GM18870 (cell line): ENCODE measurements around the gene NOXA1.
"Not testable (repeated sequence)": the region's sequence is repeated elsewhere in the genome, so short reads cannot be mapped to it uniquely, and the experiment has no call there.

Experiments
- ATAC-seq: cut with Tn5 transposase; IDR thresholded peaks from one replicate; pipeline ENCODE4 v1.9.1; 2021; ENCODE audit warnings: moderate library complexity; ENCODE audit not compliant: unreplicated experiment

Gene NOXA1

DNA sequence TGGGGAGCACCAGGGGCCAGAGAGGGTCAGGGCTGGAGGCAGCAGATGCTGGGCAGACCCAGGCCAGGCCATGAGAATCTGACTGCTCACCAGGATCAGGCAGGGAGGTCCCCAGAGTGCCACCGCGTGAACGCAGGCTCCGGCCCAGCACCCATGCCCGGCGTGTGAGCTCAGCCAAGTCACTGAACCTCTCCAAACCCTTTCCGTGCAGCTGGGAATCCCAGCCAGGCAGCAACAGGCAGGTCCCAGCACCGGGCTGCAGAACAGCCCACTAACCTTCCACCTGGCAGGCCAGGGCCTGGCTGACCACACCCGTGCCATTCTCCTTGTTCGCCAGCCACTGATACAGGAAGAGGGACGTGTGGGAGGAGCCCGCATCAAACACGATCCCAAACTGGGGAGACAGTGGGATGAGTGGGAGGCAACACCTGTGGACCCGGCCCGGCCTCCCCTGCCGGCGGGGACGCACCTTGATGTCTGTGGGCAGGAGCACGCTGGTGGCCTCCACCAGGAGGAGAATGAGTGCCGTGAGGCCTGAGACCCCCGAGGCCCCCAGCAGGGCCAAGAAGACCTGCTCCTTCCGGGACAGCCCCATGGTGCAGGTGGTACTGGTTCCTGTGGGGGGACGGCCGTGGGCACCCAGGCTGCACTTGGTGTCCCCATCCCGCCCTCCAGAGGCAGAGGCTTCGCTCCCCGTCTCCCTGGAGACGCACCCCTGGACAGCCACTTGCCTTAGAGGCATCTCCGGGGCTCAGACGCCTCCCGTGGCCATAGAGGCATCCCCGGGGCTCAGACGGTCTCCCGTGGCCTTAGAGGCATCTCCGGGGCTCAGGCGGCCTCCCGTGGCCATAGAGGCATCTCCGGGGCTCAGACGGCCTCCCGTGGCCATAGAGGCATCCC is 14.7 kb downstream of the NOXA1 start:
- no peak for ATAC-seq

DNA sequence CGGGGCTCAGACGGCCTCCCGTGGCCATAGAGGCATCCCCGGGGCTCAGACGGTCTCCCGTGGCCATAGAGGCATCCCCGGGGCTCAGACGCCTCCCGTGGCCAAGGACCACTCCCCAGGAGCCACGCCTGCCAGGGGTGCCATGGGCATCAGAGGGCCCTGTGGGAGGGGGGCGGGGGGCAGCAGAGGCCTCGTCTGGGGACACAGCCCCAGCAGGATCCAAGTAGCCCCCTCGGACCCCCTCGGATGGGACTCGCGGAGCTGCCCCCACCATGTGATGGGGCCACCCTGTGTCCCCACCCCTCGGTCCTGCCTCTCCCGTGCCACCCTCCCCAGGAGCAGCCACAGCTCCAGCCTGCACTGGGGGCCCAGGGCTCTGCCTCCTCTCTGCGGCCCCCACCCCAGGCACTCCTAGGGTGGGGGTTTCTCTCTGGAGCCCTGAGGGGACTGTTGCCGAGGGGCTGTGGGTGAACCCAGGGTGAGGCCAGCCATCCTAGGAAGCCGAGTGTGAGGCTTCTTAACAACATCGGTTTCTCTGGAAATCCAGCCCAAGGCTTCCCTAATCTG is 15.5 kb downstream of the NOXA1 start:
- no peak for ATAC-seq

DNA sequence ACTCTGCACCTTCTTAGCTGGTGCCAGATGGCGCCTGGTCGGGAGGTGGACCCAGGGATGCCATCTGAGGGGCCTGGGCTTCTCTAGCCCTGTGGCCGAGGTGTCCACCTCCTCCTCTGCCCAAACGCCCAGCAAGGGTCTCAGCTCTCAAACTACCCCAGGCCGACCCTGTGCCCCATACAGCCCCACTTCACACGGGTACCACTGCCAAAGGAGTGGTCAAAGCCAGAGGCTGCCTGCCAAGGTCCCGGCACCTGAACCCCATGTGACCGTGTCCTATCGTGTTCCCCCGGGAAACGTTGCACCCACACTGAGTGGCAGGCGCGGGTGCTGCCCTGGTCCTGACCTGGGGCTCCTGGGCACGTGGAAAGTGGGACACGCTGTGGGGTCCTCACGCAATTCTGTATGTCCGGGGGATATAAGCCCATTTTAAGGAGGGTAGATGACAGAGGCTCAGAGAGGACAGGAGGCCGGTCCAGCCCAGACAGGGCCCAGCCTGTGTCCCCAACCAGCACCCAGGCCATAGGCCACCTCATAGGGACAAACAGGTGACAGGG is 16.0 kb downstream of the NOXA1 start:
- ATAC-seq = no peak

DNA sequence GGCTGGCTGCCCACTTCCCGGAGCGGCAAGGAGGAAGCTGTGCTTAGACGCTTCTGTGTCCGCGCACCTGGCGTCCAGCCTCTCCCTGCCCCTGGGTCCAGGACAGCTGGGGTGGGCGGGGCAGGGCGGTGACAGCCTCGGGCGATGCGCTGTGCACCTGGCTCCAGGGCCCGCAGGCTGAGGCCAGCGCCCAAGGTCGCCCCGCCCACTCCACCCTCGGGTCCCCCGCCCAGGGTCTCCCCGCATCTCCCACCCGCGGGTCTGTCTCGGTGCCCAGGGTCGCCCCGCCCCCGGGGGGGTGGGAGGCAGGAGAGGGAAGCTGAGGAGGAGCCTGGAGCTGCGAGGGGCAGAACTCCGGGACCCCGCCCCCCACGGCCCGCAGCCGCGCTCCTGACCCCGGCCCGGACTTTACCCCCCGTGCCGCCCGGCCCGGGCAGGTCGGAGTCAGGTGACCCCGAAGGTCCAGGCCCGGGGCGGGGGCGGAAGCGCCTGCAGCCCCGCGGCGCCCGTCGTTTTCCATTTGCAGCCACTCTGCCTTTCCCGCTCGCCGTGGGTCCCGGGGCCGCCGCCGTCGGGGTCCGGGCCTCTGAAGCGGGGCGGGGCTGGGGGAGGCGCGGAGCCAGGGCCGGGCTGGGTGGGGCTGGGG is 18.2 kb downstream of the NOXA1 start, which contains the start of gene ENTPD8:
Gene ENTPD8, minus strand, starts transcription at position 69 of the 646 bp plus-strand sequence. CDS start 3,072 bp downstream, outside the sequence.
- ATAC-seq = no peak

DNA sequence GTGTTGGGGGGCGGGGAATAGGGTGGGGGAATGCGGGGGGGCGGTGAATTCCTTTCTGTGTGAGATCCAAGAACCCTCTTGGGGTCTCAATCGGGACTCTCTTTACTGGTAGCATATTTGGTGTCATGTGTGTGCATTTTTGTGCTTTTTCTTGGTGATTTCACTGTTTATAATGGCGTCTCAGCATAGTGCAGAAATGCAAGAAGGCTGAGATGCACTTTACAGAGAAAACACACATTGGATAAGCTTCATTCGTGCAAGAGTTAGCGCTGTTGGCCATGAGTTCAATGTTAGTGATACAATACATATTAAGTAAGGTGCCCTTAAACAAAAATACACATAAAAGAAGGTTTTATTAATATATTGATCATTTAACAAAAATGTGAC is 18.7 kb downstream of the NOXA1 start:
- no peak for ATAC-seq

DNA sequence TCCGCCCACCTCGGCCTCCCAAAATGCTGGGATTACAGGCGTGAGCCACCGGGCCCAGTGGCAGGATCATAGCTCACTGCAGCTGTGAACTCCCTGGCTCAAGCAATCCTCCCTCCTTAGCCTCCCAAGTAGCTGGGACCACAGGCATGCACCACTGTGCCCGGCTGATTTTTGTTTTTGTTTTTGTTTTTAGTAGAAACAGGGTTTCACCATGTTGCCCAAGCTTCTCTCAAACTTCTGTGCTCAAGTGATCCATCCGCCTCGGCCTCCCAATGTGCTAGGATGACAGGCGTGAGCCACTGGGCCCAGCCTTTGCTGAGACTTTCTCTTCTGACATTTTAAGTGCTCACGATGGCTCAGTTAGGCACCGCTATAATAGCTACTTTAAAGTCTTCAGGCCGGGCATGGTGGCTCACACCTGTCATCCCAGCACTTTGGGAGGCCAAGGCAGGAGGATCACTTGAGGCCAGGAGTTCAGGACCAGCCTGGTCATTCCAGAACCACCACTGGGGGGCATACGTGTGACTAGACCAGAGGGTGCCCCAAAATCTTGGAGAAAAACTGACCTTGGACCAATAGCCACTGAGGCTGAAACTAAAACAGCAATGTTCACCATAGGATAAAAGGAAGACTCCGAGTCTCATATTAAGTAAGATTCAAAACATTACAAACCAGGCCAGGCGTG is 21.1 kb downstream of the NOXA1 start:
- ATAC-seq = no peak

DNA sequence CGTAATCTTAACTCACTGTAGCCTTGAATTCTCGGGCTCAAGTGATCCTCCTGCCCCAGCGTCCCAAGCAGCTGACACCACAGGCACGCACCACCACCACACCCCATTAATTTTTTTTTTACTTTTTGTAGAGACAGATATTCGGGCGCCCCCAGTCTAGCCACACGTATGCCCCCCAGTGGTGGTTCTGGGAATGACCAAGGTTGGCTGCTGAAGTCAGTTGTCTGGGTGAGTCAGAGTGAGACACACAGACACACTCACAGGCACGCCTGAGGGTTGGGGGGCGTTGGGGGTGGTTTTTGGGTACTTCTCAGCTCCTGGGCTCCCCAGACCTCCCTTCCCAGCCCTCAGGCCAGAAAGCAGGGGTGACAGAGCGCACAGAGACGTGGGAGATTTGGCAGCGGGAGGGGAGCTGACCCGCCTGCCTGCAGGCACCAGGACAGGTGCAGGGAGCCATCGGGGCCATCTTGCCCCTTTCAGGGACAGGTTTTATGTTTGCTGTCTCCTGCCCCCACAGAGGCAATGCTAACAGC is 22.1 kb downstream of the NOXA1 start:
- no peak for ATAC-seq

DNA sequence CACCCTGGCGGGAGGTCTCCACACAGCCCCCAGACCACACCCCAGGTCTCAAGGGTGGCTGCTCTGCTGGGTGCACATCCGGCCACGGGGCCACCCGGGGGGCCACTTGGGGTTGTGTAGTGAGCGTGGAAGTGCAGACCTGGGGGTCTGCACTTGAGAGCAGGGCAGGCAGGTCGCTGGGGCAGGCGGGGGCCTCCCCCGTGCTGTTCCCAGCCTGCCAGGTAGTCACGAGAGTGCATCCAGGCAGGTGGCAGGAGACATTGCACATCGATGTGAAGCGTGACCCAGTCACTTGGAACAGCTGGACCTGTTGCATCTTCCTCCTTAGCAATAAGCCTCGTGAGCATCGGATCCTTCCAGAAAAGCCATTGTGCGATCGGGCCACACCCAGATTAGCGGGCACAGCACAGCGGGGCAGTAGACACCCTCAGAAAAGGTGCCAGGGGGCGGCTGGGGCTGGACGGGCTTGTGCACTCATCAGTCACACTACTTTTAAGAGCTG is 22.8 kb downstream of the NOXA1 start:
- ATAC-seq = no peak

DNA sequence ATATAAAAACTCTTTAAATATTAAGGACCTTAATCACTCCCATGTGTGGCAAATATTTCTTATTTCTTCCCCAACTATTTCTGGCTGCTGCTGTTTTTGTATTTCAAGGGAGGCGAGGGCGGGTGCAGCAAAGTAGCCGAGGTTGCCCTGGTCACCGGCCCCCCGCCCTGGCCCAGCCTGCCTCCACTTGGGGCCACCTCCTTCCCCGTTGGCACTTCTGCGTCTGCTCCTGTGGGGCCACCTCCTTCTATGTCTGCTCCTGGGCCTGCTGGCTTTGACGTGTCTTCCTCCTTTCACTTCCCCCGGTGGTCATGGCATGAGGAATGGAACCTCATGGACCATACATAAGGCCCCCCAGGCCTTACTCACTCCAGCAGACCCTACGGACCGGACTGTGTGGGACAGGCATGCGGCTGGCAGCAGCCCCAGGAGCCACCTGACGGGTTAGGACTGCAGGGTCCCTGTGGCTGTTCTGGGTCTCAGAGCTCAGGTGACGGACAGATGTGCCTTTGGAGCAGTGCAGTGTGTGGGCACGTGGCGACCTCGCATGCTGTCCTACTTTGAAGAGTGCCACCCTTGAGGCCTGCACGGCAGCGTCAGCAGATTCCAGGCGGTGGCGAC is 23.8 kb downstream of the NOXA1 start:
- no peak for ATAC-seq

DNA sequence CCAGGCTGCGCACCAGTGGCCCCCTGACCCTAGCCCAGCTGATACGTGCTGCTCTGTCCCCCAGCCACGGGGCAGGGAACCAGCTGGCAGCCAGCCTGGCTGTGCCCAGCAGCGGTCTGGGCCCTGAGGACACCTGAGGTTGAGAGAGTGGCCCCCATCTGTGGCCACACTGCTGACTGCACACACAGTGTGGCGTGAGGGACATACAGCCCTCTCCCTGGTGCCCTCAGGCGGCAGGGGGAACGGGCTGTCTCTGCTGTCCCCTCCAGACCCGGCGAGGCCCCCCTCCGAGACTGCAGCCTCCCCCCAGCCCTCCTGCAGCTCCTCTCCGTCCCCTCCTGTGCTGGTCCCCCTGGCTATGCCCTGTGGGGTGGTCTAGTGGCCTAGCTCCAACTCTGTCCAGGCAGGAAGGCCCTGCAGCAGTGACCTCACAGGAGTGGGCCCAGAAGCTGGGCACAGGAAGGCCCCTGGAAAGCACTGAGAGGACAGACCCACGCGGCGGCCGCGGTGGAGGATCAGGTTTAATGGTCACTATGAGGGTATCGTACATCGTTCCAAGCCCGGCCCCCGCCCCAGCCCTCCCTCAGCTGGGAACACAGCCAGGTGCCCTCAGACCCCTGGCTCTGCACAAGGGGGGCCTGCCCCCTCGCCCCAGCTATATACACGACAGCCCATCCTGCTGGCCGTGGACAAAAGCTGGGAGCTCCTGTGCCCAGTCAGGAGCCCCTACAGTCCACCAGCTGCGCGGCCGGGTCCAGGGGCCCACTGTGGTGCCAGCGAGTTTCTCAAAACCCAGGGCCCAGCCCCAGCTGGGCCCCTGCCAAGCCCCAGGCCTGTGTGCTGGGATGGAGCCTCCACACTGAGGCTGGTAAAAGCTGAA is 24.8 kb downstream of the NOXA1 start:
- ATAC-seq = no peak

DNA sequence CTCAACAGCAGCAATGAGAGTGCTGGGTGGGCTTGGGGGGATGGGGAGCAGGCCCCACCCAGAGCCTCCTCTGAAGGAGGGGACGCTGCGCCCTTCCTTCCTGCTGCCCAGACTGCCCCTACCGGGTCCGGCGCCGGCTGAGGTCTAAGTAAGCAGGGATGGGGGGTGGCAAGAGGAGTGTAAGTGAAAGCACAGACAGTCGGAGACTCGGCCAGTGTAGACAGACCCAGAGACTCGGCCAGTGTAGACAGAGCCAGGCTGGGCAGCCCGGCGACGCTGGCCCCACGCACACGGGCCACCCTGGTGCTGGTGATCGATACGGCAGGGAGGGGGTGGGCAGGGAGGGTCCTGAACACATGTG is 25.4 kb downstream of the NOXA1 start:
- ATAC-seq = no peak

DNA sequence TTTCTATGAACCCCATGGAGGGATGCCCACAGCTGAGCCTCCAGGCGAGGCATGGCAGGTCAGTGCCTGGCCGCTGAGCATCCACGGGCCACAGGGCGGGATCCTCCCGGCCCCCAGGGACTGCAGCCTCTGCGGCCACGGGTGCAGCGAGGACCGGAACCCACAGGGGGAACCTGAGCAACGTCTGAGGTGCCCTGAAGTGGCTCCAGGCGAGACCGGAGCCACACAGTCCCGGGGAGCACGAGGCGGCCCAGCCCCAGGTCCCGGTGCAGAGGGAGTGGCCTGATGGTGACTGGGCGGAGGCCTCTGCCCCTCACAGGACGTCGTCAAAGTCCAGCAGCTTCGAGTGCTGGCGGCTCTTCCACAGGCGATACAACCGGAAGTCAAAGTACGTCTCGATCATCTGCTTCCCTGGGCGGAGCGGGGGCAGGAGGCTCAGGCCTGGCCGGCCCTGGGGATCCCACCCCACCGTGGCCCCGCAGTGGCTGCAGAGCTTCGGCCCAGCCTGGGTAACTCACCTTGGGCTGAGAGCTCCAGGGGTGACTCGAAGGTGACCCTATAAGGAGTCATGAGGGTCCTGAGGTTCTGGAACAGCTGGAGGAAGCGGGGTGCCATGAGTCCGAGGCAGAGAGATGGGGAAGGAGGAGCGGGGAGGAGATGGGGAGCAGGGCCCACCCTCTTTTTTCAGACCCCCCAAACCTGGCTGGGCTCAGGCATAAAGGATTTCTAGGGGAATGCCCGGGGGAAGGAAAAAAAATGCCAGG is 26.1 kb downstream of the NOXA1 start:
- ATAC-seq = no peak

DNA sequence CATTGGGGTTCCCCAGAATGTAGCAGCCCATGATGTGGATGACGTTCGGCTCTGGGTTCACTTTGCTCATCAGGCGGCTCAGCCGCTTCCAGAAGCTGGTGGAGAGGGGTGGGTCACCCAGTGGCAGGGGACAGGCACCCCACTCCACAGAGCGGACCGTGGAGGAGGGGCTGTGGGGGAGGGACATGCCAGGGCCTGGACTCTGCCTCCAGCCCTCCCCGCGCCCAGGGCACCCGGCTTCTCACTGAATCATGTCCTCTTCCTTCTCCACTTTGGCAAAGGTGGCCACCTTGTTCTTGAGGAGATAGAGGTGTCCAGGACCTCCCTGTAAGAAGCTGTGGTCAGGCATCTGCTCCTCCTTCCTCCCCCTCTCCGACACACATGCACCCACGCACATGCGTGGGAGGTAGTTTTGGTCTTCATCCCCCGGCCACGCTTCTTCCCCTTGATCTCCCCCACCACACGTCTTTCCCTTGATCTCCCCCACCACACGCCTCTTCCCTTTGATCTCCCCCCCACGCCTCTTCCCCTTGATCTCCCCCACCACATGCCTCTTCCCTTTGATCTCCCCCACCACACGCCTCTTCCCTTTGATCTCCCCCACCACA is 26.8 kb downstream of the NOXA1 start:
- no peak for ATAC-seq

DNA sequence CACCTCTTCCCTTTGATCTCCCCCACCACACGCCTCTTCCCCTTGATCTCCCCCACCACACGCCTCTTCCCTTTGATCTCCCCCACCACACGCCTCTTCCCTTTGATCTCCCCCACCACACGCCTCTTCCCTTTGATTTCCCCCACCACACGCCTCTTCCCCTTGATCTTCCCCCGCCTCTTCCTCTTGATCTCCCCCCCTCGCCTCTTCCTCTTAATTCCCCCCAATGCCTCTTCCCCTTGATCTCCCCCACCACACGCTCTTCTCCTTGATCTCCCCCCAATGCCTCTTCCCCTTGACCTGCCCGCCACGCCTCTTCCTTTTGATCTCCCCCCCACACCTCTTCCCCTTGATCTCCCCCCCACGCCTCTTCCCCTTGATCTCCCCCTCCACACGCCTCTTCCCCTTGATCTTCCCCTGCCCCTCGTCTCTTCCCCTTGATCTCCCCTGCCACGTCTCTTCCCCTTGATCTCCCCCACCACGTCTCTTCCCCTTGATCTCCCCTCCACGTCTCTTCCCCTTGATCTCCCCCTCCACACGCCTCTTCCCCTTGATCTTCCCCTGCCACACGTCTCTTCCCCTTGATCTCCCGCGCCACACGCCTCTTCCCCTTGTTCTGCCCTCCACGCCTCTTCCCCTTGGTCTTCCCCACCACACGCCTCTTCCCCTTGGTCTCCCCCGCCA is 27.5 kb downstream of the NOXA1 start:
- not testable (repeated sequence) for ATAC-seq

DNA sequence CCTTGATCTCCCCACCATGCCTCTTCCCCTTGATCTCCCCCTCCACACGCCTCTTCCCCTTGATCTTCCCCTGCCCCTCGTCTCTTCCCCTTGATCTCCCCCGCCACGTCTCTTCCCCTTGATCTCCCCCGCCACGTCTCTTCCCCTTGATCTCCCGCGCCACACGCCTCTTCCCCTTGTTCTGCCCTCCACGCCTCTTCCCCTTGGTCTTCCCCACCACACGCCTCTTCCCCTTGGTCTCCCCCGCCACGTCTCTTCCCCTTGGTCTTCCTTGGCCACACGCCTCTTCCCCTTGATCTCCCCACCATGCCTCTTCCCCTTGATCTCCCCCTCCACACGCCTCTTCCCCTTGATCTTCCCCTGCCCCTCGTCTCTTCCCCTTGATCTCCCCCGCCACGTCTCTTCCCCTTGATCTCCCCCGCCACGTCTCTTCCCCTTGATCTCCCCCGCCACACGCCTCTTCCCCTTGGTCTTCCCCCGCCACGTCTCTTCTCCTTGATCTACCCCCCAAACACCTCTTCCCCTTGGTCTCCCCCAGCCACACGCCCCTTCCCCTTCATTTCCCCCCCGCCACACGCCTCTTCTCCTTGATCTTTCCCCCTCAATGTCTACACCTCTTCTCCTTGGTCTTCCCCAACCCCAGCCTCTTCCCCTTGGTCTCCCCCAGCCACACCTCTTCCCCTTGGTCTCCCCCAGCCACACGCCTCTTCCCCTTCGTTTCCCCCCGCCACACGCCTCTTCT is 28.2 kb downstream of the NOXA1 start:
- ATAC-seq = not testable (repeated sequence)

DNA sequence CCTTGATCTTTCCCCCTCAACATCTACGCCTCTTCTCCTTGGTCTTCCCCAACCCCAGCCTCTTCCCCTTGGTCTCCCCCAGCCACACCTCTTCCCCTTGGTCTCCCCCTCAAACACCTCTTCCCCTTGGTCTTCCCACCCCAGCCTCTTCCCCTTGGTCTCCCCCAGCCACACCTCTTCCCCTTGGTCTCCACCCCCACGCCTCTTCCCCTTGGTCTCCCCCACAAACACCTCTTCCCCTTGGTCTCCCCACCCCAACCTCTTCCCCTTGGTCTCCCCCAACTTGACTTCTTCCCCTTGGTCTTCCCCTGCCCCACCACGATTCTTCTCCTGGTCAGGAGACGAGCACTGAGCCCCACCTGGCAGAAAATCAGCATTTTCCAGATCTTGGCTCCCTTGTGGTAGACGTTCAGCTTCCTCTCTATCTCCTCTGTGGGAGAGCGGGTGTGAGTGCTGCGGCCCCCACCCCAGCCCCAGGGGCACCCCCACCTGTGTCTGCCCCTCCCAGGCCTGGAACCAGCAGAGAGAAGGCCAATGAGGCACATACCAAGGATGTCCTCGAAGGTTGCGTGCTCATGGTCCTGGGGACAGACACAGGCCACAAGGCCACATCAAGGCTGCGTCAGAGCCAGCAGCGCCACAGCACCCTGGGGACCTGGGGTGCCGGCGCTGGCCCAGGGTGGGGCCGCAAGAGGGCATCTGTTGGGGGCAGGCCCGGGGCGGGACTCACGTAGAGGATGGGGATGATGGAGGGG is 29.0 kb downstream of the NOXA1 start:
- no peak for ATAC-seq
